ENCODE results near the gene GLRA1. TPM values are rescaled to one million over a fixed set of nuclear protein-coding genes. Genes with fewer than 3 reads are reported as not detected.
"Not testable (repeated sequence)": the region's sequence is repeated elsewhere in the genome, so short reads cannot be mapped to it uniquely, and the experiment has no call there.

The GLRA1 gene
- polyA plus RNA-seq, 1 experiment = not detected

DNA sequence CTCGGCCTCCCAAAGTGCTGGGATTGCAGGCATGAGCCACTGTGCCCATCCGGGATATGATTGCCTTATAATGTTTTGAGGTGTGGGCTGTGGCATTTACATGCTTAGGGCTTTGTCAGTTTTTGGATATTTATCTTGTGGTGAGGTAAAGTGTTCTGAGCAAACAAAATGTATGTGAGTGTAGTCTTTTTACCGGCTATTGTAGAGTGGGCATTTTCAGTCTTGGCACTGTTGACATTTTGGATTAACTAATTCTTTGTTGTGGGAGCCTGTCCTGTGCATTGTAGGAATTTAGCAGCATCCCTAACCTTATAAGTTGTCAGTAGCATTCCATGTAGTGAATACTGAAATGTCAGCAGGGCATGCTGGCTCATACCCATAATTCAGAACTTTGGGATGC, 131.3 kb downstream of the GLRA1 start:
- POLR2A ChIA-PET = no interaction called here
- no peak for DNase-seq (ENCODE audit: low read depth, low spot score)
- TF ChIP-seq, protein P1, sequence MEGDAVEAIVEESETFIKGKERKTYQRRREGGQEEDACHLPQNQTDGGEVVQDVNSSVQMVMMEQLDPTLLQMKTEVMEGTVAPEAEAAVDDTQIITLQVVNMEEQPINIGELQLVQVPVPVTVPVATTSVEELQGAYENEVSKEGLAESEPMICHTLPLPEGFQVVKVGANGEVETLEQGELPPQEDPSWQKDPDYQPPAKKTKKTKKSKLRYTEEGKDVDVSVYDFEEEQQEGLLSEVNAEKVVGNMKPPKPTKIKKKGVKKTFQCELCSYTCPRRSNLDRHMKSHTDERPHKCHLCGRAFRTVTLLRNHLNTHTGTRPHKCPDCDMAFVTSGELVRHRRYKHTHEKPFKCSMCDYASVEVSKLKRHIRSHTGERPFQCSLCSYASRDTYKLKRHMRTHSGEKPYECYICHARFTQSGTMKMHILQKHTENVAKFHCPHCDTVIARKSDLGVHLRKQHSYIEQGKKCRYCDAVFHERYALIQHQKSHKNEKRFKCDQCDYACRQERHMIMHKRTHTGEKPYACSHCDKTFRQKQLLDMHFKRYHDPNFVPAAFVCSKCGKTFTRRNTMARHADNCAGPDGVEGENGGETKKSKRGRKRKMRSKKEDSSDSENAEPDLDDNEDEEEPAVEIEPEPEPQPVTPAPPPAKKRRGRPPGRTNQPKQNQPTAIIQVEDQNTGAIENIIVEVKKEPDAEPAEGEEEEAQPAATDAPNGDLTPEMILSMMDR (IDR thresholded peaks at IDR 0.05; ENCODE audit: low read depth, low read length) = no peak
- H3K4me3 ChIP-seq (ENCODE audit: low read depth, low read length) = no peak overlapping the region
- H3K9me3 ChIP-seq (ENCODE audit: control insufficient read depth, insufficient read depth, low read length) = no peaks in the 10 kb centered on the region
- no peaks in the 10 kb centered on the region for H3K27me3 ChIP-seq (ENCODE audit: control insufficient read depth, insufficient read depth, low read length)
- no peak overlapping the region for H3K27ac ChIP-seq (ENCODE audit: low read depth, low read length)
- CTCF ChIA-PET = interaction anchor here (0.7 kb wide), 1 partner anchor 34 kb away, joined by 8 read pairs; no protein-coding TSS in a partner anchor

DNA sequence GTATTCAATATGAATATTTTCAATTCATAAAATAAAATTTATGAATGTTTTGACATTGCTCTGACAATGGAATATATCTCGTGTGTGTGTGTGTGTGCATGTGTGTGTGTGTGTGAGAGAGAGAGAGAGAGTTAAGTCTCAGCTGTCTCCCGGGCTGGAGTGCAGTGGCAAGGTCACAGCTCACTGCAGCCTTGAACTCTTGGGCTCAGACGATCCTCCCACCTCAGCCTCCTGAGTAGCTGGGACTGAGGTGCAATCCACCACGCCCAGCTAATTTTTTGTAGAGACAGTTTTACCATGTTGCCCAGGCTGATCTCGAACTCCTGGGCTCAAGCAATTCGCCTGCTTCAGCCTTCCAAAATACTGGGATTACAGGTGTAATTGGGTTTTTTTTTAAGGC, 136.8 kb downstream of the GLRA1 start:
- Histone ChIP-seq H3K27ac (ENCODE audit: low read depth, low read length) (no peak overlapping the region), H3K4me3 (ENCODE audit: low read depth, low read length) (no peak overlapping the region), H3K27me3 (ENCODE audit: control insufficient read depth, insufficient read depth, low read length) (no peaks in the 10 kb centered on the region), H3K9me3 (ENCODE audit: control insufficient read depth, insufficient read depth, low read length) (no peaks in the 10 kb centered on the region)
- ChIA-PET POLR2A (interaction anchor here (0.7 to 1.0 kb wide), 2 partner anchors 10 to 17 kb away, joined by 3 to 4 read pairs; no protein-coding TSS in a partner anchor), CTCF (no interaction called here)
- DNase-seq (ENCODE audit: low read depth, low spot score) = no peak
- TF ChIP-seq, protein P1 (IDR thresholded peaks at IDR 0.05; ENCODE audit: low read depth, low read length) = no peak

DNA sequence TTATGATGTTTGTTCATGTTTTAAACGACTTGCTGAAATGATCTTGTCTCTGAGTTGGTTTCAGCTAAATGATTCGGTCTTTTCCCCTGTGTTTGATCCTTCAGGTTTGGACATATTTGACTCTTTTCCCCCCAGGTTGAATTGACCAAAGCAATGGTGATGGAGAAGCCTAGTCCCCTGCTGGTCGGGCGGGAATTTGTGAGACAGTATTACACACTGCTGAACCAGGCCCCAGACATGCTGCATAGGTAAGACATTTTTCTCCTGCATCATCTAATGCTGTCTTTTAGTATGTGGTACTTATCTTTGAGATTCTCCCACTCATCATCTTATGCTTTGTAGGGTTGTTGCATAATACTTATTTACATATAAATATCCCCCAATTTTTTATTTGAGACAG, 138.2 kb downstream of the GLRA1 start:
- ChIA-PET POLR2A (no interaction called here), CTCF (no interaction called here)
- no peak overlapping the region for H3K27ac ChIP-seq (ENCODE audit: low read depth, low read length)
- no peaks in the 10 kb centered on the region for H3K9me3 ChIP-seq (ENCODE audit: control insufficient read depth, insufficient read depth, low read length)
- no peak for DNase-seq (ENCODE audit: low read depth, low spot score)
- H3K4me3 ChIP-seq (ENCODE audit: low read depth, low read length) = no peak overlapping the region
- H3K27me3 ChIP-seq (ENCODE audit: control insufficient read depth, insufficient read depth, low read length) = no peaks in the 10 kb centered on the region
- TF ChIP-seq, protein P1 (IDR thresholded peaks at IDR 0.05; ENCODE audit: low read depth, low read length) = no peak

DNA sequence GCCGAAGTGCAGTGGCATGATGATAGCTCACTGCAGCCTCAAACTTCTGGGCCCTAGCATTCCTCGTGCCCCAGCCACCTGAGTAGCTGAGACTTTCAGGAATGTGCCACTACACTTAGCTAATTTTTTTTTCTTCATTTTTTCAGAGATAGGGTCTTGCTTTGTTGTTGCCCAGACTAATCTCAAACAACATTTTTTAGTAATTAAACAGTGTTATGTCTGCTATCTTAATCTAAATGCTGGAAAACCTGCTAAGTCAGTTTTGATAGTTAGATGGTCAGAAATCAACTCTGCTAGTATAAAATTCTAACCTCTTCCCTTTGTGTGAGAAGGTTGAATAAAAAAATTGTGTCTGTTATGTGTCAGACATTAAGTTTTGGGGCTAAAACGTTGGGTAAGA, 140.5 kb downstream of the GLRA1 start:
- no peak for DNase-seq (ENCODE audit: low read depth, low spot score)
- TF ChIP-seq, protein P1 (IDR thresholded peaks at IDR 0.05; ENCODE audit: low read depth, low read length) = no peak
- no peaks in the 10 kb centered on the region for H3K9me3 ChIP-seq (ENCODE audit: control insufficient read depth, insufficient read depth, low read length)
- no peak overlapping the region for H3K27ac ChIP-seq (ENCODE audit: low read depth, low read length)
- no peaks in the 10 kb centered on the region for H3K27me3 ChIP-seq (ENCODE audit: control insufficient read depth, insufficient read depth, low read length)
- ChIA-PET CTCF (interaction anchor here (0.6 to 1.5 kb wide), 2 partner anchors 13 to 34 kb away, joined by 3 to 8 read pairs; partner anchors contain the start of gene G3BP1), POLR2A (interaction anchor here (1.6 kb wide), 1 partner anchor 12 kb away, joined by 3 read pairs; the partner anchor contains the start of gene G3BP1)
- no peak overlapping the region for H3K4me3 ChIP-seq (ENCODE audit: low read depth, low read length)

DNA sequence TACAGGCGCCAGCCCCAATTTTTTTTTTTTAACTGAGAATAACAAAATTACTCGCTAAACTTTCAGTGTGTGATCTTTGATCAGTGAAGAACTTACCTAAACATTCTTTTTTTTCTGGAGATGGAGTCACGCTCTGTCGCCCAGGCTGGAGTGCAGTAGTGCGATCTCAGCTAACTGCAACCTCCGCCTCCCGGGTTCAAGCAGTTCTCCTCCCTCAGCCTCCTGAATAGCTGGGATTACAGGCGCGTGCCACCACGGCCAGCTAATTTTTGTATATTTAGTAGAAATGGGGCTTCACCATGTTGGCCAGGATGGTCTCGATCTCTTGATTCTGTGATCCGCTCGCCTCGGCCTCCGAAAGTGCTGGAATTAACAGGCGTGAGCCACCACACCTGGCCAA, 141.0 kb downstream of the GLRA1 start:
- H3K27me3 ChIP-seq (ENCODE audit: control insufficient read depth, insufficient read depth, low read length); POLR2A ChIA-PET: not testable (repeated sequence)
- CTCF ChIA-PET = interaction anchor here (0.6 kb wide), 1 partner anchor 34 kb away, joined by 3 read pairs; no protein-coding TSS in a partner anchor

More for the DNA sequence above, 141.0 kb downstream of the GLRA1 start:
- DNase-seq (ENCODE audit: low read depth, low spot score); H3K4me3 ChIP-seq (ENCODE audit: low read depth, low read length); H3K27ac ChIP-seq (ENCODE audit: low read depth, low read length); H3K9me3 ChIP-seq (ENCODE audit: control insufficient read depth, insufficient read depth, low read length): not testable (repeated sequence)
